ENCODE data around the gene RCBTB2. TPM values are rescaled to one million over a fixed set of nuclear protein-coding genes. Genes with fewer than 3 reads are reported as not detected.
A peak's percentile ranks its signal among the peaks of the same experiment; 100 is the strongest.

Gene RCBTB2
- total and polyA plus RNA-seq, 9 of the 15 experiments (the other 6 are each of a cell fraction or from before 2014, with no cell fraction given), result 0.91 to 3.3 (median 1.5) TPM

- TF ChIP-seq ZBTB40 (IDR thresholded peaks at IDR 0.05) (peak; percentile 77), ZBTB40 (CRISPR knock-in tag; IDR thresholded peaks at IDR 0.05) (no peak), ZNF12 (CRISPR knock-in tag; IDR thresholded peaks at IDR 0.05) (no peak), ETV1 (tag; conservative IDR thresholded peaks at IDR 0.05; ENCODE audit: low read depth) (peak; percentile 79), FIP1L1 (IDR thresholded peaks at IDR 0.05; ENCODE audit: low read depth, low read length, poor library complexity, severe bottlenecking) (no peak), ZBTB33 (CRISPR knock-in tag; IDR thresholded peaks at IDR 0.05) (0 out of 2 replicates have a peak, but pooled peaks have one; percentile 15), ERF (CRISPR knock-in tag; IDR thresholded peaks at IDR 0.05) (no peak), SREBF2 (CRISPR knock-in tag; IDR thresholded peaks at IDR 0.05) (no peak), CREM (IDR thresholded peaks at IDR 0.05; ENCODE audit: low read depth) (0 out of 2 replicates have a peak, but pooled peaks have one; percentile 25), BRD4 (IDR thresholded peaks at IDR 0.05) (no peak), BHLHE40 (IDR thresholded peaks at IDR 0.05; ENCODE audit: low read length) (peak; percentile 64; the same call in 1 of the 2 replicates), RBM22 (IDR thresholded peaks at IDR 0.05; ENCODE audit: low read depth, low read length, poor library complexity, severe bottlenecking) (no peak), HINFP (tag; conservative IDR thresholded peaks at IDR 0.05; ENCODE audit: low read depth) (no peak), CBFB (CRISPR knock-in tag; IDR thresholded peaks at IDR 0.05) (no peak), ETV6 (IDR thresholded peaks at IDR 0.05; ENCODE audit: borderline replicate concordance in 1 of 2, low read depth in 2 of 2, low read length in 1 of 2) (no peak), ETV6 (CRISPR knock-in tag; IDR thresholded peaks at IDR 0.05; ENCODE audit: borderline replicate concordance) (no peak)
Observed at GRCh38 chr13:48492470-48493065, 40.3 kb downstream of the RCBTB2 start (continued).
